Cardiac fibroblast (primary cell): ENCODE data around the gene KBTBD13.
"Not testable (repeated sequence)": the region's sequence is repeated elsewhere in the genome, so short reads cannot be mapped to it uniquely, and the experiment has no call there.

ENCODE experiments used
- DNase-seq, 2 donors: peaks; one replicate each; pipeline versions ENCODE4 v3.0.0 to v3.0.0-alpha.2; 2010; ENCODE audit warnings: low read depth in 2 of 2
- H3K4me3 ChIP-seq, 2 donors: replicated peaks in 1 of 2; 1 replicate in 1 of 2; 2 replicates in 1 of 2; pipeline ENCODE4 v1.5.1; 2011; ENCODE audit warnings: low read depth in 2 of 2, low read length in 2 of 2, mild to moderate bottlenecking in 2 of 2, moderate library complexity in 1 of 2
- CTCF ChIP-seq: IDR thresholded peaks from one replicate; pipeline ENCODE4 v1.5.1; 2011; ENCODE audit warnings: low read depth, mild to moderate bottlenecking, low read length, inconsistent platforms

The KBTBD13 gene

GRCh38 chr15:65094294-65094995, 17.9 kb downstream of the KBTBD13 start:
- DNase-seq = peak in 1 of 2 donors; percentile 19
- H3K4me3 ChIP-seq = no peak overlapping the region
- TF ChIP-seq CTCF = no peak

GRCh38 chr15:65095011-65095746, 18.6 kb downstream of the KBTBD13 start:
- DNase-seq = no peak
- no peak for TF ChIP-seq CTCF
- H3K4me3 ChIP-seq = no peak overlapping the region

GRCh38 chr15:65095747-65096104, 19.2 kb downstream of the KBTBD13 start:
- no peak for TF ChIP-seq CTCF
- no peak for DNase-seq

GRCh38 chr15:65096481-65097385, 20.2 kb downstream of the KBTBD13 start:
- DNase-seq = no peak
- TF ChIP-seq CTCF = no peak
- H3K4me3 ChIP-seq = no peak overlapping the region

More at GRCh38 chr15:65095747-65096104, 19.2 kb downstream of the KBTBD13 start:
- no peak overlapping the region for H3K4me3 ChIP-seq

GRCh38 chr15:65097651-65098263, 21.2 kb downstream of the KBTBD13 start:
- no peak overlapping the region for H3K4me3 ChIP-seq
- DNase-seq = no peak
- TF ChIP-seq CTCF = no peak

GRCh38 chr15:65099336-65099735, 22.8 kb downstream of the KBTBD13 start:
- no peak for DNase-seq
- H3K4me3 ChIP-seq = no peak overlapping the region

GRCh38 chr15:65099801-65100200, 23.3 kb downstream of the KBTBD13 start:
- not testable (repeated sequence) for DNase-seq, H3K4me3 ChIP-seq

More at GRCh38 chr15:65099336-65099735, 22.8 kb downstream of the KBTBD13 start:
- TF ChIP-seq CTCF = no peak
